ENCODE results near the gene PKP1.

PKP1 gene

GRCh38 chr1:201260236-201260590, 23.1 kb upstream of the PKP1 start:
- DNase-seq (ENCODE audit: low spot score), result no peak

GRCh38 chr1:201260648-201261311, 22.5 kb upstream of the PKP1 start:
- no peak for DNase-seq (ENCODE audit: low spot score)

- DNase-seq (ENCODE audit: low spot score), result no peak
Observed at GRCh38 chr1:201261771-201262547, 21.3 kb upstream of the PKP1 start.

GRCh38 chr1:201262963-201263608, 20.2 kb upstream of the PKP1 start:
- DNase-seq (ENCODE audit: low spot score), result no peak

GRCh38 chr1:201264072-201264471, 19.2 kb upstream of the PKP1 start:
- no peak for DNase-seq (ENCODE audit: low spot score)

GRCh38 chr1:201264554-201264953, 18.8 kb upstream of the PKP1 start:
- DNase-seq (ENCODE audit: low spot score), result no peak

GRCh38 chr1:201265756-201266155, 17.6 kb upstream of the PKP1 start:
- no peak for DNase-seq (ENCODE audit: low spot score)

GRCh38 chr1:201266276-201266675, 17.0 kb upstream of the PKP1 start:
- no peak for DNase-seq (ENCODE audit: low spot score)

- no peak for DNase-seq (ENCODE audit: low spot score)
Observed at GRCh38 chr1:201266774-201267173, 16.5 kb upstream of the PKP1 start.

- DNase-seq (ENCODE audit: low spot score), result no peak
Observed at GRCh38 chr1:201267481-201268229, 15.7 kb upstream of the PKP1 start.

GRCh38 chr1:201268604-201269151, 14.6 kb upstream of the PKP1 start:
- DNase-seq (ENCODE audit: low spot score), result no peak

GRCh38 chr1:201269281-201269680, 14.0 kb upstream of the PKP1 start:
- DNase-seq (ENCODE audit: low spot score), result no peak

GRCh38 chr1:201269900-201270410, 13.4 kb upstream of the PKP1 start:
- DNase-seq (ENCODE audit: low spot score), result no peak

GRCh38 chr1:201270616-201271390, 12.5 kb upstream of the PKP1 start:
- DNase-seq (ENCODE audit: low spot score), result no peak

- DNase-seq (ENCODE audit: low spot score), result no peak
Observed at GRCh38 chr1:201272799-201273198, 10.5 kb upstream of the PKP1 start.

GRCh38 chr1:201274616-201275252, 8.6 kb upstream of the PKP1 start:
- no peak for DNase-seq (ENCODE audit: low spot score)

- no peak for DNase-seq (ENCODE audit: low spot score)
Observed at GRCh38 chr1:201275253-201275666, 8.0 kb upstream of the PKP1 start.

GRCh38 chr1:201276891-201277290, 6.4 kb upstream of the PKP1 start:
- DNase-seq (ENCODE audit: low spot score), result no peak

- DNase-seq (ENCODE audit: low spot score), result no peak
Observed at GRCh38 chr1:201277441-201277840, 5.9 kb upstream of the PKP1 start.

GRCh38 chr1:201279313-201279712, 4.0 kb upstream of the PKP1 start:
- no peak for DNase-seq (ENCODE audit: low spot score)

- DNase-seq (ENCODE audit: low spot score), result no peak
Observed at GRCh38 chr1:201280884-201281283, 2.4 kb upstream of the PKP1 start.
